Esophagus muscularis mucosa (tissue), 4 donors: ENCODE measurements around the gene SYT10.

Source experiments
- CTCF ChIP-seq, 3 experiments: fragments of 200-600 bp in 2 of 3; fragments of 450-650 bp in 1 of 3; sonication (generic) in 2 of 3; IDR thresholded peaks; one replicate each; pipeline ENCODE4 v1.5.1; 2017 to 2019; ENCODE audit warnings: antibody characterized with exemption in 3 of 3, mild to moderate bottlenecking in 2 of 3, moderate library complexity in 1 of 3
- EP300 ChIP-seq: sonication (generic); formaldehyde crosslinking; IDR thresholded peaks from one replicate; pipeline ENCODE4 v1.6.1; 2017; ENCODE audit warnings: antibody characterized with exemption
- POLR2A ChIP-seq: fragments of 450-650 bp; IDR thresholded peaks from one replicate; pipeline ENCODE4 v1.6.1; 2017; ENCODE audit warnings: antibody characterized with exemption, moderate library complexity, mild to moderate bottlenecking, low read depth
- POLR2AphosphoS5 ChIP-seq, 2 donors: sonication (generic); formaldehyde crosslinking; IDR thresholded peaks; one replicate each; pipeline ENCODE4 v1.6.1; 2017; ENCODE audit warnings: antibody characterized with exemption in 2 of 2

- no peak for TF ChIP-seq CTCF (IDR thresholded peaks at IDR 0.05)
- TF ChIP-seq POLR2A = no peak
- no peak for TF ChIP-seq EP300
- no peak for TF ChIP-seq POLR2AphosphoS5 (IDR thresholded peaks at IDR 0.05)
Measured at GRCh38 chr12:33431648-33432047, 8.0 kb downstream of the SYT10 start.
